Iris pigment epithelial cell (primary cell): ENCODE measurements around the gene CERK.

Experiments
- DNase-seq: peaks from one replicate; pipeline ENCODE4 v3.0.0-alpha.2; 2011; ENCODE audit warnings: low read depth

Gene CERK

GRCh38 chr22:46662226-46662625, 75.8 kb downstream of the CERK start:
- DNase-seq: no peak

- peak; percentile 67 for DNase-seq
Observed at GRCh38 chr22:46661221-46661851, 76.7 kb downstream of the CERK start.

GRCh38 chr22:46660604-46661201, 77.3 kb downstream of the CERK start:
- DNase-seq: no peak

- DNase-seq: no peak
Observed at GRCh38 chr22:46659791-46660186, 78.3 kb downstream of the CERK start.

DNA sequence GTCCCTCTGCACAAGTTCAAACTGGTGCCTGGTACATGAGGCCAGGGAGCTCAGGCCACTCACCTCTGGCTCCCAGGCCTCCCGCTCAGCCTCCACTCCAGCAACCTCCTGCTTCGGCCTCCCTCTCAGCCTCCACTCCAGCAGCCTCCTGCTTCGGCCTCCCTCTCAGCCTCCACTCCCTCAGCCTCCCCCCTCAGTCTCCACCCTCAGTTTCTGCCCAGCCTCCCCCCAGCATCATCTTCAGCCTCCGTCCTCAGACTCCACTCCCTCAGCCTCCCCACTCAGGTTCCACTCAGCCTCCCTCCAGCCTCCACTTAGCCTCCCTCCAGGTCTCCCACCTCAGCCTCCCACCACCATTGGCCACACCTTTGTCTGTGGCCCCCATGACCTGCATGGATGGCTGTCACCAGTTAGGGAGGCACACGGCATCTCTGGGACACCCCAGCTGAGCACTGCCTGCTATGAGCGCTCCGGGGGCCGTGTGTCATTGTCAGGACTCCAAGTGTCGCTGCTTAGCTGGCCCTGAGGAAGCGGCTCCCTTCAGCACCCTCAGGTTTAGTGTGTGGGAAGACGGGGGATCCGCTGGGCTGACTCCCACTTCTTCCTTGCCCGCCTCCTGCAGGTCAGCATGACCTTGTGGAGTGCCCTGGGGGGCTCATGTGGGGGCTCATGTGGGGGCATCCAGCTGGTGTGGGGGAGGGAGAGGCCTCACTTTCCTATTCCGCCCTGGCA, 78.8 kb downstream of the CERK start:
- DNase-seq: no peak

GRCh38 chr22:46657996-46658947, 79.8 kb downstream of the CERK start:
- no peak for DNase-seq

DNA sequence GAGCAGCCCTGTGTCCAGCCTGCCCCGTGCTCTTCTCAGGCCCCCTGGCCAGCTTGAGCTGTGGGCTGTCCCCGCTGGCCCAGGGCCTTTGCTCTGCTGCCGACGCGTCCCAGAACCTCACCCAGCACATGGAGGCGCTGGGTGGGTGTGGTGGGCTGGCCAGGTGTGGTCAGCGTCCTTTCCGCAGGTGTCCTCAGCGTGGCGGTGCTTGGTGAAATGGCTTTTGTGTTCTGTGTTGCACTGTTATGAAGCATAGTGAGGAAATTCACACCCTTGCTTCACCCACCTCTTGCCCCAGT, 80.4 kb downstream of the CERK start:
- DNase-seq: no peak

- DNase-seq: no peak
Observed at GRCh38 chr22:46656856-46657654, 81.0 kb downstream of the CERK start.

- DNase-seq: no peak
Observed at GRCh38 chr22:46655861-46656608, 82.0 kb downstream of the CERK start.

DNA sequence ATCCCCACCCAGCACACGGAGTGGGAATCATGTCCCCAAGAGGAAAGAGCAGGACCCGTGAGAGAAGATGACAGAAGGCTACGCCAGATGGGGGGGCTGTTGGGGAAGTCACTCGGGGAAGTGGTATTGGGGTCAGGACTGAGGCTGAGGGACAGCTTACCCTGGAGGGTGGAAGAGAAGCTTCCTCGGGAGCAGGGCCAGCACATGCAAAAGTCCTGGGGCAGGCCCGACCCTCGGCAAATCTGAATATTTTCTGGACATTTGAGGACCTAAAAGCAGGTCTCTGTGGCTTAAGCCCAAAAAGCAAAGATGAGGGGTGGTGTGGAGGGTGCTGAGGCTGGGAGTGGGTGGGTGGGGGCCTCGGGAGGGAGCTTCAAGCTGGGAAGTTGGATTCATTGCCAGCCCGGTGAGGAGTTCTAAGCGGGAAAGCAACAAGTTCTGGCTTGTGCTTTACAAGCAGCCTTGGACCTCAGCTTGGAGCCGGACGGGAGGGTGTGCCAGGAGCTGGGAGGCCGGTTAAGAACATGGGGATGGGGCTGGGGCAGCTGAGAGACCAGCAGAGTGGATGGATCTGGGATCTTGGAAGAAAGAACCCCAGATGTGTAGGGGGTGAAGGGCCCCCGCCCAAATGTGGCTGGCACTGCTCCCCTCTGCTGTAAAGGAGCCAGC, 83.0 kb downstream of the CERK start:
- no peak for DNase-seq

DNA sequence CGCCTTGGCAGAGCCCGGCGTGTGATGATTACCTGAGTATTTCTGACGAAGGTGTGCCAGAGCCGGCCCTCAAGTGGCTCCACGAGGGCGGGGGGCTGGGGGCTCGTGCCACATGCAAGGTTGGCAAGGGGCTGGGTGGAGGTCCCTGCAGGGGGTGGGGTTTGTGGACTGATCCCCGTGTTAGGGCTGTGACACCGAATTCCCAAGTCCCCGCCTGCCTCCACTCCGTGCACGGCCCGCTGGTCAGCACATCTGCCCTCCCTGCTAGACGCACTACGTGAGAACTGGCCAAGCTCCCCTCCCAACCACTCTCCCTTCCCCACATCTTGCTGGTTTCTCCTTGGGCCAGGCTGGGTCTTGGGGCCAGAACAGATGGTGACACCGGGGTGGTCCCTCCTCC, 83.6 kb downstream of the CERK start:
- no peak for DNase-seq

DNA sequence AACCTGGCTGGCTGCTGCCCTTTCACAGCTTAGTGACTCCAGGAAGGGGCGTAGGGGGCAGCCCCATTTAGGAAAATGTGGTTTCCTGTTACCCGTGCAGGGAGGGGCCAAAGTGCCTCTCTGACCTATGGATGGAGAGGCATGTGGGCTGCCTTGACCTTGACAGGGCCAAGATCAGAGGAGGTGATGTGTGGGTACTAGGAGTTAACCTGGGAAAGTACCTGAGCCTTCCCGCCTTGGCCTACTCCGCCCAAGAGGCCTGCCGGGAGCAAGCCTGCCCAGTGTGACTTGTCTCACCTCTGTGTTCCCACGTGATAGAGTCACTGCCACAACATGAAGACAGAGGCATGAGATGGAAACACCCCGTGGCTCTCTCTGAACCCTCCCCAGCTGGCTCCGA, 84.5 kb downstream of the CERK start:
- no peak for DNase-seq

- peak; percentile 46 for DNase-seq
Observed at GRCh38 chr22:46652847-46653331, 85.2 kb downstream of the CERK start.

- peak; percentile 53 for DNase-seq
Observed at GRCh38 chr22:46652081-46652846, 85.8 kb downstream of the CERK start.

GRCh38 chr22:46651316-46651715, 86.7 kb downstream of the CERK start:
- no peak for DNase-seq

DNA sequence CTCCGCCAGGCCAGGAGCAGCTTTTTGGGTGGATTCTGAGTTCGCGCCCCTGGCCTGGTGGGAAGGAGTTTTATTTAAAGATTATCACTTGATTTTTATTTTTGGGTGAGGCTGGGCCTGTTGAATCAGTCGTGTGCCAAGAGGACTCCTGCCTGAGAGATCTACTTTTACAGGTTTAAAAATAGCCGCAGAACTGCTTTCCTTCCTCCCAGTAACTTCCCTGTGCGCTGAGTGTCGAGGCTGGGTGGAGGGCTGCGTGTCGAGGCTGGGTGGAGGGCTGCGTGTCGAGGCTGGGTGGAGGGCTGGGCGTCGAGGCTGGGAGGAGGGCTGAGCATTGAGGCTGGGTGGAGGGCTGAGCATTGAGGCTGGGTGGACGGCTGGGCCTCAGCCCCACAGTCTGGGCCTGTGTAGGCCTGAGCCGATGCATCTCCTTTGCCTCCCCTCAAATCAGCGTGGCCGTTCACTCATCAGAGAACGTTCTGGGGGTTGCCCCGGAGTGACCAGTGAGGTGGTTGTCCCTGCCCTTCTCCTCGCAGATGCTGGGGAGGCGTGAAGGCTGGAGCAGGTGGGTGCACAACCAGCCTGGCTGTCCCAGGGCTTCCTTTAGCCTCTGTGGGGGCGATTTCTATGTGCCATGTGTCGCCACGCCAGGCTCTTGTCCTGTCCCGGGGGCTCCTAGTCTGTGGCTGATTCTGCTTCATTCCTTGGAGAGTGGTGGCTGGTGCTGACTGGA, 87.8 kb downstream of the CERK start:
- no peak for DNase-seq

- DNase-seq: peak; percentile 62
Observed at GRCh38 chr22:46649141-46650077, 88.6 kb downstream of the CERK start.
